Cerebellar cortex (tissue), 1 donor: ENCODE measurements around the gene TRIM50.
"Not testable (repeated sequence)": the region's sequence is repeated elsewhere in the genome, so short reads cannot be mapped to it uniquely, and the experiment has no call there.

Experiments
- DNase-seq: peaks from one replicate; pipeline ENCODE4 v3.0.0-alpha.2; 2015; ENCODE audit warnings: low spot score

Gene TRIM50

GRCh38 chr7:73313521-73313906 is 14.4 kb downstream of the TRIM50 start:
- DNase-seq = no peak

- DNase-seq = no peak
Measured at GRCh38 chr7:73312831-73313520, 14.9 kb downstream of the TRIM50 start.

- DNase-seq = not testable (repeated sequence)
Measured at GRCh38 chr7:73311421-73311820, 16.5 kb downstream of the TRIM50 start.

- DNase-seq = peak; percentile 69
Measured at GRCh38 chr7:73308665-73309214, 19.1 kb downstream of the TRIM50 start, which contains the start of gene NSUN5. TSS of gene NSUN5 (minus strand) at chr7:73308826. CDS start at chr7:73308790, 36 bp downstream.

- DNase-seq = no peak
Measured at GRCh38 chr7:73308074-73308664, 19.7 kb downstream of the TRIM50 start.

GRCh38 chr7:73307436-73307835 is 20.4 kb downstream of the TRIM50 start:
- no peak for DNase-seq

- not testable (repeated sequence) for DNase-seq
Measured at GRCh38 chr7:73304612-73305387, 23.1 kb downstream of the TRIM50 start.

- DNase-seq = no peak
Measured at GRCh38 chr7:73304071-73304470, 23.8 kb downstream of the TRIM50 start.

- no peak for DNase-seq
Measured at GRCh38 chr7:73303546-73303945, 24.3 kb downstream of the TRIM50 start.

- not testable (repeated sequence) for DNase-seq
Measured at GRCh38 chr7:73302846-73303245, 25.0 kb downstream of the TRIM50 start.

GRCh38 chr7:73301108-73301507 is 26.8 kb downstream of the TRIM50 start:
- not testable (repeated sequence) for DNase-seq

GRCh38 chr7:73299812-73300211 is 28.1 kb downstream of the TRIM50 start:
- not testable (repeated sequence) for DNase-seq

GRCh38 chr7:73297706-73298105 is 30.2 kb downstream of the TRIM50 start:
- not testable (repeated sequence) for DNase-seq

GRCh38 chr7:73297235-73297634 is 30.6 kb downstream of the TRIM50 start:
- not testable (repeated sequence) for DNase-seq

- not testable (repeated sequence) for DNase-seq
Measured at GRCh38 chr7:73277210-73277609, 50.7 kb downstream of the TRIM50 start.

GRCh38 chr7:73267813-73268212 is 60.1 kb downstream of the TRIM50 start:
- not testable (repeated sequence) for DNase-seq

- DNase-seq = not testable (repeated sequence)
Measured at GRCh38 chr7:73266719-73267368, 61.0 kb downstream of the TRIM50 start.
